ENCODE data around the gene TXNDC5. TPM values are rescaled to one million over a fixed set of nuclear protein-coding genes. Genes with fewer than 3 reads are reported as not detected.

The TXNDC5 gene
- total RNA-seq, 4 donors from 2014 or later: 17.2 to 217 (median 65.2) TPM

- intact Hi-C loops (cut with DNase I; ENCODE audit: low total_unique reads) (no loop called here), in situ Hi-C loops (cut with MboI; ENCODE audit: low pct_ligation_motif_present in 1 of 4, low pct_unique_long_range_greater_than_20kb in 1 of 4, low sequenced_read_pairs in 3 of 4) (no loop called here)
- 81 to 100% methylated on average over 1 to 4 of the region's 4 CpGs for WGBS, 2 donors (ENCODE audit: low coverage in 1 of 2)
- no peak overlapping the region for H3K4me3 ChIP-seq
- no peaks in the 10 kb centered on the region for H3K4me1 ChIP-seq
- H3K27me3 ChIP-seq: no peaks in the 10 kb centered on the region
- no peaks in the 10 kb centered on the region for H3K36me3 ChIP-seq
- DNase-seq: no peak
- peaks cover 11 to 22% of the 10 kb centered on the region in 2 donors for H3K9me3 ChIP-seq
- no peak overlapping the region for H3K27ac ChIP-seq
- no peak for TF ChIP-seq CTCF (IDR thresholded peaks at IDR 0.05)
- no peak for TF ChIP-seq POLR2A (IDR thresholded peaks at IDR 0.05)
- no peak for TF ChIP-seq POLR2AphosphoS5 (IDR thresholded peaks at IDR 0.05)
- TF ChIP-seq EP300 (IDR thresholded peaks at IDR 0.05; ENCODE audit: low read depth): no peak
These were observed 62.4 kb downstream of the TXNDC5 start for GRCh38 chr6:7848229-7848628.

- Histone ChIP-seq H3K9me3 (peaks cover 10 to 16% of the 10 kb centered on the region in 2 donors), H3K4me3 (no peak overlapping the region), H3K36me3 (no peaks in the 10 kb centered on the region), H3K27ac (no peak overlapping the region), H3K4me1 (no peaks in the 10 kb centered on the region), H3K27me3 (no peaks in the 10 kb centered on the region)
- TF ChIP-seq POLR2A (IDR thresholded peaks at IDR 0.05) (no peak), EP300 (IDR thresholded peaks at IDR 0.05; ENCODE audit: low read depth) (no peak), CTCF (IDR thresholded peaks at IDR 0.05) (no peak), POLR2AphosphoS5 (IDR thresholded peaks at IDR 0.05) (no peak)
- intact Hi-C loops (cut with DNase I; ENCODE audit: low total_unique reads) (no loop called here), in situ Hi-C loops (cut with MboI; ENCODE audit: low pct_ligation_motif_present in 1 of 4, low pct_unique_long_range_greater_than_20kb in 1 of 4, low sequenced_read_pairs in 3 of 4) (no loop called here)
- WGBS, 2 donors (ENCODE audit: low coverage in 1 of 2): 36 to 60% methylated on average over 3 to 7 of the region's 7 CpGs
- DNase-seq: no peak
These were observed 63.4 kb downstream of the TXNDC5 start for GRCh38 chr6:7846966-7847818.

GRCh38 chr6:7841781-7842468 lies 68.7 kb downstream of the TXNDC5 start:
- H3K36me3 ChIP-seq: no peaks in the 10 kb centered on the region
- TF ChIP-seq POLR2AphosphoS5 (IDR thresholded peaks at IDR 0.05): no peak
- TF ChIP-seq CTCF (IDR thresholded peaks at IDR 0.05): no peak
- TF ChIP-seq EP300 (IDR thresholded peaks at IDR 0.05; ENCODE audit: low read depth): no peak
- no peak for TF ChIP-seq POLR2A (IDR thresholded peaks at IDR 0.05)
- H3K27ac ChIP-seq: no peak overlapping the region
- no peaks in the 10 kb centered on the region for H3K4me1 ChIP-seq
- H3K9me3 ChIP-seq: no peaks in the 10 kb centered on the region
- no peaks in the 10 kb centered on the region for H3K27me3 ChIP-seq
- in situ Hi-C loops (cut with MboI; ENCODE audit: low pct_ligation_motif_present in 1 of 4, low pct_unique_long_range_greater_than_20kb in 1 of 4, low sequenced_read_pairs in 3 of 4) (no loop called here), intact Hi-C loops (cut with DNase I; ENCODE audit: low total_unique reads) (no loop called here)
- WGBS, 2 donors (ENCODE audit: low coverage in 1 of 2): 71 to 82% methylated on average over 2 to 3 of the region's 3 CpGs
- DNase-seq: no peak
- H3K4me3 ChIP-seq: no peak overlapping the region

- H3K27me3 ChIP-seq: no peaks in the 10 kb centered on the region
- DNase-seq: no peak
- TF ChIP-seq CTCF (IDR thresholded peaks at IDR 0.05) (no peak), POLR2A (IDR thresholded peaks at IDR 0.05) (no peak), EP300 (IDR thresholded peaks at IDR 0.05; ENCODE audit: low read depth) (no peak), POLR2AphosphoS5 (IDR thresholded peaks at IDR 0.05) (no peak)
- in situ Hi-C loops (cut with MboI; ENCODE audit: low pct_ligation_motif_present in 1 of 4, low pct_unique_long_range_greater_than_20kb in 1 of 4, low sequenced_read_pairs in 3 of 4) (no loop called here), intact Hi-C loops (cut with DNase I; ENCODE audit: low total_unique reads) (no loop called here)
- no peaks in the 10 kb centered on the region for H3K9me3 ChIP-seq
- WGBS, 2 donors (ENCODE audit: low coverage in 1 of 2): 85 to 94% methylated on average over 3 to 4 of the region's 4 CpGs
- H3K4me1 ChIP-seq: no peaks in the 10 kb centered on the region
- H3K4me3 ChIP-seq: no peak overlapping the region
- H3K27ac ChIP-seq: no peak overlapping the region
- no peaks in the 10 kb centered on the region for H3K36me3 ChIP-seq
These were observed 74.1 kb downstream of the TXNDC5 start for GRCh38 chr6:7836371-7837026.

Data from transverse colon (tissue), 4 donors.